Peyer's patch (tissue), 4 donors: ENCODE measurements around the gene ESRRG.

ENCODE experiments used
- CTCF ChIP-seq, 6 experiments: fragments of 450-650 bp in 4 of 6; fragments of 200-600 bp in 2 of 6; sonication (generic) in 1 of 6; IDR thresholded peaks; one replicate each; pipeline ENCODE4 v1.5.1; 2017 to 2019; ENCODE audit warnings: antibody characterized with exemption in 6 of 6, mild to moderate bottlenecking in 3 of 6, moderate library complexity in 1 of 6
- POLR2A ChIP-seq, 2 donors: fragments of 450-650 bp; IDR thresholded peaks; one replicate each; pipeline ENCODE4 v1.5.1; 2017; ENCODE audit warnings: antibody characterized with exemption in 2 of 2, mild to moderate bottlenecking in 2 of 2, moderate library complexity in 2 of 2

GRCh38 chr1:216750961-216751360 is 27.7 kb upstream of the ESRRG start:
- TF ChIP-seq POLR2A (IDR thresholded peaks at IDR 0.05) (no peak), CTCF (IDR thresholded peaks at IDR 0.05) (no peak)
